HepG2 (cell line): ENCODE measurements around the gene HECTD4.

Source experiments
- DR1 ChIP-seq: sonication (generic); formaldehyde crosslinking; IDR thresholded peaks from 2 replicates; pipeline ENCODE4 v1.8.0; 2021; ENCODE audit warnings: mild to moderate bottlenecking, missing genetic modification reagents, inconsistent platforms
- HNF4G ChIP-seq, 2 experiments: sonication (generic) in 1 of 2; formaldehyde crosslinking in 1 of 2; IDR thresholded peaks; 2 replicates each; pipeline versions ENCODE4 v1.4.0 to v1.6.1; 2011 to 2020; ENCODE audit warnings: borderline replicate concordance in 2 of 2, low read depth in 2 of 2, mild to moderate bottlenecking in 2 of 2, low read length in 1 of 2, missing genetic modification reagents in 1 of 2, moderate library complexity in 1 of 2
- ZNF468 ChIP-seq: sonication (generic); formaldehyde crosslinking; IDR thresholded peaks from 2 replicates; pipeline ENCODE4 v1.8.0; 2022; ENCODE audit warnings: mild to moderate bottlenecking, moderate library complexity, missing genetic modification reagents
- ZNF777 ChIP-seq: sonication (generic); formaldehyde crosslinking; IDR thresholded peaks from 2 replicates; pipeline ENCODE4 v1.4.0; 2020; ENCODE audit warnings: missing genetic modification reagents
- ZZZ3 ChIP-seq: sonication (generic); formaldehyde crosslinking; IDR thresholded peaks from 2 replicates; pipeline ENCODE4 v1.4.0; 2020; ENCODE audit warnings: missing genetic modification reagents, mild to moderate bottlenecking, borderline replicate concordance

- no peak for TF ChIP-seq ZNF777 (CRISPR knock-in tag)
- TF ChIP-seq ZZZ3 (CRISPR knock-in tag) = no peak
- TF ChIP-seq DR1 (CRISPR knock-in tag) = no peak
- TF ChIP-seq ZNF468 (CRISPR knock-in tag) = no peak
- no peak for TF ChIP-seq HNF4G (IDR thresholded peaks at IDR 0.05; ENCODE audit: borderline replicate concordance, low read depth, low read length)
- TF ChIP-seq HNF4G (CRISPR knock-in tag; IDR thresholded peaks at IDR 0.05; ENCODE audit: borderline replicate concordance, low read depth) = no peak
Observed at GRCh38 chr12:112321245-112321644, 61.0 kb downstream of the HECTD4 start.
